ENCODE measurements around the gene TTC9B.

DNA sequence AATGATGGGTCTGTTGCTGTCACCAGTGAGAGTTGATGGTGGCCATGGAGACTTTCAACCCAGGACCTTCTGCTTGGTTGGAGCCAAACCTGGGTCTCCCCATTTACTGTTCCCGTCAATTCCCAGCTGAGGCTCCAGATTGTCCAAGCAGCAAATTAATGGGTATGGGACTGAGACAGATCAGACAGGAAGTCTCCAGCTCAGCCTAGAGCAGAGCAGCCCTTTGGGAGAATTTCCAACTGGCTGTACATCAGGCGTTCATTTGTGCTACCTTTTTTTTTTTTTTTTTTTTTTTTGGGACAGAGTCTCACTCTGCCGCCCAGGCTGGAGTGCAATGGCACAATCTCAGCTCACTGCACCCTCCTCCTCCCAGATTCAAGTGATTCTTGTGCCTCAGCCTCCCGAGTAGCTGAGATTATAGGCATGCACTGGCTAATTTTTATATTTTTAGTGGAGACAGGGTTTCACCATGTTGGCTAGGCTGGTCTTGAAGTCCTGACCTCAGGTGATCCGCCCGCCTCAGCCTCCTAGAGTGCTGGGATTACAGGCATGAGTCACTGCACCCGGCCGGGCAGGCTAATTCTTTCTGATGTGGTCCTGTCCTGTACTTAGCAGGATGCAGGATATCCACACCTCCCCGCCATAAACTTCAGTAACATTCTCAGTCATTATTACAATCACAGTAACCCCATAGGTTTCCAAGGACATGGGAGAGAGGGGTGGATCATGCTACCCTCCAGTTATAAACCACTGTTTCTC lies 17.7 kb downstream of the TTC9B start:
- TF ChIP-seq CTCF (conservative IDR thresholded peaks at IDR 0.05; ENCODE audit: low read depth, low read length): no peak
- no peak for TF ChIP-seq RFX5 (IDR thresholded peaks at IDR 0.05; ENCODE audit: low read depth, low read length)
- TF ChIP-seq, protein P1, sequence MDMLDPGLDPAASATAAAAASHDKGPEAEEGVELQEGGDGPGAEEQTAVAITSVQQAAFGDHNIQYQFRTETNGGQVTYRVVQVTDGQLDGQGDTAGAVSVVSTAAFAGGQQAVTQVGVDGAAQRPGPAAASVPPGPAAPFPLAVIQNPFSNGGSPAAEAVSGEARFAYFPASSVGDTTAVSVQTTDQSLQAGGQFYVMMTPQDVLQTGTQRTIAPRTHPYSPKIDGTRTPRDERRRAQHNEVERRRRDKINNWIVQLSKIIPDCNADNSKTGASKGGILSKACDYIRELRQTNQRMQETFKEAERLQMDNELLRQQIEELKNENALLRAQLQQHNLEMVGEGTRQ (IDR thresholded peaks at IDR 0.05; ENCODE audit: low read depth, low read length): no peak
- no peak for TF ChIP-seq CEBPB (IDR thresholded peaks at IDR 0.05; ENCODE audit: low read depth, low read length)
- no peak for TF ChIP-seq BHLHE40 (IDR thresholded peaks at IDR 0.05; ENCODE audit: low read depth, low read length)
- no peak for TF ChIP-seq RAD21 (IDR thresholded peaks at IDR 0.05; ENCODE audit: low read length)
- TF ChIP-seq MXI1 (IDR thresholded peaks at IDR 0.05; ENCODE audit: borderline replicate concordance, low read depth, low read length): no peak
- no peak for TF ChIP-seq RCOR1 (IDR thresholded peaks at IDR 0.05; ENCODE audit: insufficient replicate concordance, low read length)
- no peak for TF ChIP-seq SMC3 (IDR thresholded peaks at IDR 0.05; ENCODE audit: low read depth, low read length)
- no peak for TF ChIP-seq FOS (IDR thresholded peaks at IDR 0.05; ENCODE audit: low read depth, low read length)
- TF ChIP-seq ELK1 (IDR thresholded peaks at IDR 0.05; ENCODE audit: borderline replicate concordance, low read depth, low read length): no peak
- TF ChIP-seq POLR2A (IDR thresholded peaks at IDR 0.05; ENCODE audit: low read depth, low read length): no peak
